Mesenchymal stem cell (in vitro differentiated cells and primary cell): ENCODE measurements around the gene IRF5.

ENCODE experiments used
- DNase-seq: peaks from one replicate; pipeline ENCODE4 v3.0.0-alpha.2; 2013
- H2AFZ ChIP-seq: one replicate; pipeline ENCODE4 v1.6.1; 2013; ENCODE audit warnings: low read depth, mild to moderate bottlenecking, control low read depth, inconsistent platforms, low read length, moderate library complexity
- H2AK5ac ChIP-seq: 2 replicates; pipeline ENCODE4 v1.6.1; 2013; ENCODE audit warnings: low read length, moderate library complexity, mild to moderate bottlenecking, inconsistent platforms; ENCODE audit not compliant: severe bottlenecking
- H2BK120ac ChIP-seq: one replicate; pipeline ENCODE4 v1.6.1; 2013; ENCODE audit warnings: low read depth, mild to moderate bottlenecking, inconsistent platforms, low read length, moderate library complexity
- H2BK12ac ChIP-seq, 2 experiments: one replicate each; pipeline ENCODE4 v1.6.1; 2013; ENCODE audit warnings: inconsistent platforms in 2 of 2, low read length in 2 of 2, mild to moderate bottlenecking in 2 of 2, moderate library complexity in 2 of 2, control low read depth in 1 of 2
- H2BK15ac ChIP-seq: one replicate; pipeline ENCODE4 v1.6.1; 2013; ENCODE audit warnings: mild to moderate bottlenecking, low read depth, inconsistent platforms; ENCODE audit not compliant: poor library complexity, severe bottlenecking
- H2BK5ac ChIP-seq: 2 replicates; pipeline ENCODE4 v1.6.1; 2013; ENCODE audit warnings: low read depth, mild to moderate bottlenecking, low read length, control low read depth, inconsistent platforms; ENCODE audit not compliant: poor library complexity, severe bottlenecking
- H3K14ac ChIP-seq, 2 experiments: one replicate each; pipeline ENCODE4 v1.6.1; 2013; ENCODE audit warnings: inconsistent platforms in 2 of 2, low read length in 2 of 2, control low read depth in 1 of 2, mild to moderate bottlenecking in 1 of 2, moderate library complexity in 1 of 2
- H3K18ac ChIP-seq, 2 experiments: one replicate each; pipeline ENCODE4 v1.6.1; 2013; ENCODE audit warnings: inconsistent platforms in 2 of 2, low read length in 2 of 2, control low read depth in 1 of 2, low read depth in 1 of 2, mild to moderate bottlenecking in 1 of 2
- H3K23ac ChIP-seq, 2 experiments: one replicate each; pipeline ENCODE4 v1.6.1; 2013; ENCODE audit warnings: inconsistent platforms in 2 of 2, low read length in 2 of 2, mild to moderate bottlenecking in 2 of 2, moderate library complexity in 2 of 2, control low read depth in 1 of 2
- H3K27ac ChIP-seq: 2 replicates; pipeline ENCODE4 v1.5.1; 2013; ENCODE audit warnings: mild to moderate bottlenecking, moderate library complexity, low read length, control low read depth, inconsistent platforms; ENCODE audit not compliant: poor library complexity, severe bottlenecking
- H3K27me3 ChIP-seq, 2 experiments: 2 replicates each; pipeline versions ENCODE4 v1.6.1 to v1.7.0; 2013; ENCODE audit warnings: low read length in 2 of 2, mild to moderate bottlenecking in 2 of 2, moderate library complexity in 2 of 2, control low read depth in 1 of 2, inconsistent platforms in 1 of 2; ENCODE audit not compliant: control insufficient read depth in 1 of 2, insufficient read depth in 1 of 2
- H3K36me3 ChIP-seq, 2 experiments: 2 replicates each; pipeline versions ENCODE4 v1.6.1 to v1.7.0; 2013; ENCODE audit warnings: low read length in 2 of 2, control low read depth in 1 of 2, inconsistent platforms in 1 of 2, low read depth in 1 of 2, mild to moderate bottlenecking in 1 of 2; ENCODE audit not compliant: insufficient read depth in 2 of 2, control insufficient read depth in 1 of 2
- H3K4ac ChIP-seq, 2 experiments: one replicate each; pipeline ENCODE4 v1.6.1; 2013; ENCODE audit warnings: inconsistent platforms in 2 of 2, low read length in 2 of 2, mild to moderate bottlenecking in 2 of 2, moderate library complexity in 2 of 2, control low read depth in 1 of 2, low read depth in 1 of 2
- H3K4me1 ChIP-seq: 2 replicates; pipeline ENCODE4 v1.6.1; 2013; ENCODE audit warnings: low read depth, low read length, control low read depth; ENCODE audit not compliant: control insufficient read depth, insufficient read depth
- H3K4me2 ChIP-seq: 2 replicates; pipeline ENCODE4 v1.6.1; 2013; ENCODE audit warnings: low read length, mild to moderate bottlenecking, inconsistent platforms; ENCODE audit not compliant: poor library complexity, severe bottlenecking
- H3K4me3 ChIP-seq, 2 experiments: 2 replicates each; pipeline versions ENCODE4 v1.5.1 to v1.7.0; 2013; ENCODE audit warnings: low read length in 2 of 2, mild to moderate bottlenecking in 2 of 2, control low read depth in 1 of 2, low read depth in 1 of 2; ENCODE audit not compliant: insufficient read depth in 1 of 2
- H3K79me1 ChIP-seq: replicated peaks from 2 replicates; pipeline ENCODE4 v1.6.1; 2013; ENCODE audit warnings: mild to moderate bottlenecking, control low read depth, low read length, inconsistent platforms; ENCODE audit not compliant: poor library complexity, severe bottlenecking
- H3K9ac ChIP-seq: 2 replicates; pipeline ENCODE4 v1.7.0; 2013; ENCODE audit warnings: mild to moderate bottlenecking, low read length, moderate library complexity
- H3K9me3 ChIP-seq: 2 replicates; pipeline ENCODE4 v1.7.0; 2013; ENCODE audit warnings: mild to moderate bottlenecking, low read length; ENCODE audit not compliant: control insufficient read depth
- H4K8ac ChIP-seq: one replicate; pipeline ENCODE4 v1.6.1; 2013; ENCODE audit warnings: inconsistent platforms, mild to moderate bottlenecking, low read length, moderate library complexity
- H4K91ac ChIP-seq: one replicate; pipeline ENCODE4 v1.6.1; 2013; ENCODE audit warnings: mild to moderate bottlenecking, low read length, inconsistent platforms
- WGBS: methylation state at CpG from one replicate; pipeline ENCODE4 v1.1.7; 2013; ENCODE audit warnings: mixed read lengths; 5-methylcytosine and 5-hydroxymethylcytosine counted together

IRF5 gene

GRCh38 chr7:128917122-128917521, 20.6 kb upstream of the IRF5 start:
- no peak for DNase-seq
- Histone ChIP-seq H2BK12ac (no peak overlapping the region), H3K4me1 (peaks cover 17% of the 10 kb centered on the region), H3K9me3 (no peaks in the 10 kb centered on the region), H3K4ac (no peak overlapping the region), H3K27ac (no peak overlapping the region), H3K23ac (no peak overlapping the region), H2BK5ac (no peak overlapping the region), H3K27me3 (peaks cover 67 to 78% of the 10 kb centered on the region in 2 experiments), H2BK15ac (no peak overlapping the region), H4K8ac (no peak overlapping the region), H3K18ac (no peak overlapping the region), H3K79me1 (no peaks in the 10 kb centered on the region), H3K4me2 (no peak overlapping the region), H3K4me3 (no peak overlapping the region), H2AFZ (no peak overlapping the region), H2BK120ac (no peak overlapping the region), H2AK5ac (no peak overlapping the region), H3K9ac (no peak overlapping the region), H3K36me3 (no peaks in the 10 kb centered on the region), H4K91ac (no peak overlapping the region), H3K14ac (no peak overlapping the region)
- WGBS = no CpG with 5 or more reads among the region's 2 CpGs

- Histone ChIP-seq H3K27ac (no peak overlapping the region), H4K91ac (no peak overlapping the region), H3K9ac (no peak overlapping the region), H3K4me1 (peaks cover 17% of the 10 kb centered on the region), H3K14ac (peak overlapping the region in 1 of 2 experiments; percentile 33), H2BK5ac (no peak overlapping the region), H2BK120ac (no peak overlapping the region), H4K8ac (no peak overlapping the region), H3K36me3 (no peaks in the 10 kb centered on the region), H3K4me2 (no peak overlapping the region), H3K79me1 (no peaks in the 10 kb centered on the region), H3K4me3 (no peak overlapping the region), H2BK15ac (no peak overlapping the region), H2AK5ac (no peak overlapping the region), H3K18ac (no peak overlapping the region), H3K23ac (no peak overlapping the region), H2AFZ (no peak overlapping the region), H3K9me3 (no peaks in the 10 kb centered on the region), H3K4ac (no peak overlapping the region), H2BK12ac (no peak overlapping the region), H3K27me3 (peaks cover 77 to 84% of the 10 kb centered on the region in 2 experiments)
- 83% methylated on average over 7 of the region's 8 CpGs for WGBS
- no peak for DNase-seq
Observed at GRCh38 chr7:128918016-128918665, 19.6 kb upstream of the IRF5 start.

GRCh38 chr7:128919241-128919640, 18.5 kb upstream of the IRF5 start:
- Histone ChIP-seq H3K4ac (no peak overlapping the region), H3K27ac (no peak overlapping the region), H4K8ac (no peak overlapping the region), H2BK5ac (no peak overlapping the region), H4K91ac (no peak overlapping the region), H2BK120ac (no peak overlapping the region), H3K14ac (no peak overlapping the region), H2AFZ (no peak overlapping the region), H3K27me3 (peaks cover 80% of the 10 kb centered on the region in 2 experiments), H2BK15ac (no peak overlapping the region), H3K9me3 (no peaks in the 10 kb centered on the region), H2BK12ac (no peak overlapping the region), H3K18ac (no peak overlapping the region), H3K79me1 (no peaks in the 10 kb centered on the region), H2AK5ac (no peak overlapping the region), H3K9ac (no peak overlapping the region), H3K23ac (no peak overlapping the region), H3K4me1 (peaks cover 17% of the 10 kb centered on the region), H3K36me3 (no peaks in the 10 kb centered on the region), H3K4me2 (no peak overlapping the region), H3K4me3 (no peak overlapping the region)
- WGBS = 83% methylated on average over 6 of the region's 6 CpGs
- DNase-seq = no peak

- no peak overlapping the region for H3K23ac ChIP-seq
- DNase-seq = no peak
Observed at GRCh38 chr7:128919881-128920799, 17.6 kb upstream of the IRF5 start.

More at GRCh38 chr7:128919881-128920799, 17.6 kb upstream of the IRF5 start:
- Histone ChIP-seq H3K36me3 (no peaks in the 10 kb centered on the region), H3K9me3 (no peaks in the 10 kb centered on the region), H3K4me2 (no peak overlapping the region), H3K27ac (no peak overlapping the region), H3K4ac (no peak overlapping the region), H3K4me3 (no peak overlapping the region), H2BK120ac (no peak overlapping the region), H3K4me1 (peaks cover 16% of the 10 kb centered on the region), H3K18ac (no peak overlapping the region), H3K9ac (no peak overlapping the region), H2BK15ac (no peak overlapping the region), H3K27me3 (peaks cover 74 to 75% of the 10 kb centered on the region in 2 experiments), H4K8ac (no peak overlapping the region), H3K14ac (no peak overlapping the region), H2AK5ac (no peak overlapping the region), H2AFZ (no peak overlapping the region), H3K79me1 (no peaks in the 10 kb centered on the region), H4K91ac (no peak overlapping the region), H2BK12ac (no peak overlapping the region), H2BK5ac (no peak overlapping the region)
- 52% methylated on average over 14 of the region's 14 CpGs for WGBS
